Liver (tissue), 9 donors: ENCODE data around the gene TM7SF2. TPM values are rescaled to one million over a fixed set of nuclear protein-coding genes. Genes with fewer than 3 reads are reported as not detected.

Experiments used
- DNase-seq: peaks from one replicate; pipeline ENCODE4 v3.0.0-alpha.2; 2017; ENCODE audit warnings: low spot score
- H3K27ac ChIP-seq, 2 donors: one replicate each; pipeline ENCODE4 v1.7.0; 2013; ENCODE audit warnings: inconsistent platforms in 2 of 2, low read length in 2 of 2, control low read depth in 1 of 2, low read depth in 1 of 2, mild to moderate bottlenecking in 1 of 2
- H3K27me3 ChIP-seq, 4 donors: one replicate each; pipeline versions ENCODE4 v1.6.1 to v1.7.0; 2013; ENCODE audit warnings: low read length in 3 of 4, inconsistent platforms in 1 of 4, mild to moderate bottlenecking in 1 of 4, moderate library complexity in 1 of 4; ENCODE audit not compliant: control insufficient read depth in 4 of 4, insufficient read depth in 4 of 4
- H3K36me3 ChIP-seq, 4 donors: one replicate each; pipeline versions ENCODE4 v1.6.1 to v1.7.0; 2013; ENCODE audit warnings: low read length in 3 of 4, mild to moderate bottlenecking in 3 of 4, low read depth in 1 of 4, moderate library complexity in 1 of 4; ENCODE audit not compliant: control insufficient read depth in 4 of 4, insufficient read depth in 3 of 4
- H3K4me1 ChIP-seq, 4 donors: one replicate each; pipeline versions ENCODE4 v1.6.1 to v1.7.0; 2013; ENCODE audit warnings: low read length in 3 of 4, mild to moderate bottlenecking in 3 of 4, moderate library complexity in 1 of 4; ENCODE audit not compliant: control insufficient read depth in 4 of 4, insufficient read depth in 4 of 4
- H3K4me3 ChIP-seq, 3 donors: one replicate each; pipeline versions ENCODE4 v1.6.1 to v1.7.0; 2013; ENCODE audit warnings: low read length in 3 of 3, control low read depth in 1 of 3, low read depth in 1 of 3, mild to moderate bottlenecking in 1 of 3
- H3K9ac ChIP-seq, 2 donors: one replicate each; pipeline ENCODE4 v1.7.0; 2013; ENCODE audit warnings: low read length in 2 of 2, mild to moderate bottlenecking in 2 of 2, moderate library complexity in 2 of 2, control low read depth in 1 of 2, low read depth in 1 of 2
- H3K9me3 ChIP-seq, 4 donors: one replicate each; pipeline versions ENCODE4 v1.6.1 to v1.7.0; 2013; ENCODE audit warnings: low read length in 3 of 4; ENCODE audit not compliant: control insufficient read depth in 4 of 4
- CTCF ChIP-seq: fragments of 150-350 bp; IDR thresholded peaks from 2 replicates; pipeline ENCODE4 v1.5.1; 2017; ENCODE audit warnings: improper control_type of control experiment, low read depth, low read length; ENCODE audit not compliant: missing input control
- EGR1 ChIP-seq, 2 donors: IDR thresholded peaks; 2 replicates each; pipeline ENCODE4 v1.6.1; 2016 to 2018; ENCODE audit warnings: antibody characterized with exemption in 2 of 2, low read depth in 2 of 2
- FOXA1 ChIP-seq: IDR thresholded peaks from 2 replicates; pipeline ENCODE4 v1.6.1; 2016; ENCODE audit warnings: antibody characterized with exemption
- FOXA2 ChIP-seq: IDR thresholded peaks from 2 replicates; pipeline ENCODE4 v1.6.1; 2016; ENCODE audit warnings: antibody characterized with exemption
- GABPA ChIP-seq, 2 donors: IDR thresholded peaks in 1 of 2; conservative IDR thresholded peaks in 1 of 2; 2 replicates each; pipeline ENCODE4 v1.6.1; 2016; ENCODE audit warnings: antibody characterized with exemption in 2 of 2, mild to moderate bottlenecking in 1 of 2, moderate library complexity in 1 of 2
- HNF4A ChIP-seq, 2 donors: conservative IDR thresholded peaks; 2 replicates each; pipeline ENCODE4 v1.6.1; 2016; ENCODE audit warnings: antibody characterized with exemption in 2 of 2, mild to moderate bottlenecking in 2 of 2
- HNF4G ChIP-seq: IDR thresholded peaks from 2 replicates; pipeline ENCODE4 v1.6.1; 2016; ENCODE audit warnings: antibody characterized with exemption
- JUND ChIP-seq, 2 donors: IDR thresholded peaks; 2 replicates each; pipeline ENCODE4 v1.6.1; 2016; ENCODE audit warnings: antibody characterized with exemption in 2 of 2
- MAX ChIP-seq: IDR thresholded peaks from 2 replicates; pipeline ENCODE4 v1.6.1; 2016; ENCODE audit warnings: antibody characterized with exemption
- NR2F2 ChIP-seq: IDR thresholded peaks from 2 replicates; pipeline ENCODE4 v1.6.1; 2016; ENCODE audit warnings: antibody characterized with exemption
- RAD21 ChIP-seq, 2 donors: IDR thresholded peaks; 2 replicates each; pipeline ENCODE4 v1.6.1; 2016; ENCODE audit warnings: antibody characterized with exemption in 2 of 2, mild to moderate bottlenecking in 2 of 2
- REST ChIP-seq: IDR thresholded peaks from 2 replicates; pipeline ENCODE4 v1.6.1; 2016; ENCODE audit warnings: antibody characterized with exemption, mild to moderate bottlenecking
- RXRA ChIP-seq, 2 donors: IDR thresholded peaks; 2 replicates each; pipeline ENCODE4 v1.6.1; 2017 to 2018; ENCODE audit warnings: antibody characterized with exemption in 2 of 2, mild to moderate bottlenecking in 1 of 2
- SP1 ChIP-seq: IDR thresholded peaks from 2 replicates; pipeline ENCODE4 v1.6.1; 2018; ENCODE audit warnings: antibody characterized with exemption, mild to moderate bottlenecking
- TAF1 ChIP-seq: conservative IDR thresholded peaks from 2 replicates; pipeline ENCODE4 v1.6.1; 2016; ENCODE audit warnings: antibody characterized with exemption, mild to moderate bottlenecking
- YY1 ChIP-seq: IDR thresholded peaks from 2 replicates; pipeline ENCODE4 v1.6.1; 2016; ENCODE audit warnings: antibody characterized with exemption, mild to moderate bottlenecking
- ZBTB33 ChIP-seq: IDR thresholded peaks from 2 replicates; pipeline ENCODE4 v1.6.1; 2016; ENCODE audit warnings: antibody characterized with exemption
- WGBS: extraction: QIAGEN DNeasy Blood & Tissue Kit; methylation state at CpG from one replicate; pipeline ENCODE4 v1.1.7; 2013; 5-methylcytosine and 5-hydroxymethylcytosine counted together
- polyA plus RNA-seq, 2 donors: library from polyadenylated mRNA; stranded (reverse) in 1 of 2; unstranded in 1 of 2; fragments of 200-250 nt in 1 of 2; fragments of >200 nt in 1 of 2; fragmentation: Nextera tagmentation in 1 of 2; extraction: Ambion mirVana in 1 of 2; gene quantifications; one replicate each; pipeline versions ENCODE4 v1.2.1 to v1.2.3, GENCODE V29; 2013 to 2015
- total RNA-seq, 2 donors: library from RNA; depleted of rRNA; stranded (reverse); fragments of >200 nt; gene quantifications; one replicate each; pipeline ENCODE4 v1.2.3, GENCODE V29; 2014
- donor health status: healthy.
- donor health status: healthy.
- donor health status: healthy.
- donor health status: healthy.
- donor health status: healthy.

The TM7SF2 gene
- total and polyA plus RNA-seq, 4 donors: 39.0 to 337 (median 89.1) TPM

GRCh38 chr11:65159012-65159411 is 47.3 kb downstream of the TM7SF2 start:
- H3K27ac ChIP-seq: no peak overlapping the region
- WGBS: 76% methylated on average over 5 of the region's 5 CpGs
- DNase-seq: no peak
- H3K9ac ChIP-seq: no peak overlapping the region
- H3K4me1 ChIP-seq: peaks cover 0 to 5% (median 3%) of the 10 kb centered on the region in 4 donors
- H3K27me3 ChIP-seq: no peaks in the 10 kb centered on the region
- no peak overlapping the region for H3K4me3 ChIP-seq
- no peaks in the 10 kb centered on the region for H3K9me3 ChIP-seq
- H3K36me3 ChIP-seq: no peaks in the 10 kb centered on the region
- TF ChIP-seq ZBTB33 (no peak), MAX (no peak), RAD21 (IDR thresholded peaks at IDR 0.05) (no peak), YY1 (no peak), RXRA (IDR thresholded peaks at IDR 0.05) (no peak), NR2F2 (no peak), EGR1 (IDR thresholded peaks at IDR 0.05; ENCODE audit: low read depth in 2 of 2) (no peak), JUND (IDR thresholded peaks at IDR 0.05) (no peak), FOXA1 (no peak)

- Histone ChIP-seq H3K27me3 (no peaks in the 10 kb centered on the region), H3K9me3 (no peaks in the 10 kb centered on the region), H3K4me1 (peaks cover 2 to 16% (median 7%) of the 10 kb centered on the region in 4 donors), H3K27ac (no peak overlapping the region), H3K9ac (no peak overlapping the region), H3K4me3 (no peak overlapping the region), H3K36me3 (no peaks in the 10 kb centered on the region)
- WGBS: 84% methylated on average over 3 of the region's 3 CpGs
- no peak for DNase-seq
- TF ChIP-seq RXRA (IDR thresholded peaks at IDR 0.05) (no peak), EGR1 (IDR thresholded peaks at IDR 0.05; ENCODE audit: low read depth in 2 of 2) (no peak), NR2F2 (no peak), JUND (IDR thresholded peaks at IDR 0.05) (no peak), HNF4G (no peak), HNF4A (conservative IDR thresholded peaks at IDR 0.05) (no peak), TAF1 (no peak), CTCF (no peak), FOXA2 (no peak), RAD21 (IDR thresholded peaks at IDR 0.05) (no peak), GABPA (IDR thresholded peaks at IDR 0.05 in 1 of 2, conservative IDR thresholded peaks at IDR 0.05 in 1 of 2) (no peak)
These were observed 49.0 kb downstream of the TM7SF2 start for GRCh38 chr11:65160643-65161042.

GRCh38 chr11:65163684-65164083 is 52.0 kb downstream of the TM7SF2 start:
- Histone ChIP-seq H3K4me3 (no peak overlapping the region), H3K9me3 (no peaks in the 10 kb centered on the region), H3K9ac (no peak overlapping the region), H3K27me3 (no peaks in the 10 kb centered on the region), H3K27ac (peak overlapping the region in 1 of 2 donors; percentile 25), H3K4me1 (peaks cover 2 to 19% (median 13%) of the 10 kb centered on the region in 4 donors), H3K36me3 (no peaks in the 10 kb centered on the region)
- no peak for DNase-seq
- 42% methylated on average over 2 of the region's 2 CpGs for WGBS
- no peak for TF ChIP-seq JUND (IDR thresholded peaks at IDR 0.05)
- TF ChIP-seq NR2F2: no peak
- no peak for TF ChIP-seq FOXA2
- TF ChIP-seq RXRA (IDR thresholded peaks at IDR 0.05): no peak
- TF ChIP-seq TAF1: no peak
- TF ChIP-seq CTCF: no peak
- no peak for TF ChIP-seq HNF4A (conservative IDR thresholded peaks at IDR 0.05)
- no peak for TF ChIP-seq FOXA1
- no peak for TF ChIP-seq MAX
- no peak for TF ChIP-seq YY1
- no peak for TF ChIP-seq SP1
- TF ChIP-seq GABPA (IDR thresholded peaks at IDR 0.05 in 1 of 2, conservative IDR thresholded peaks at IDR 0.05 in 1 of 2): no peak
- TF ChIP-seq RAD21 (IDR thresholded peaks at IDR 0.05): no peak
- no peak for TF ChIP-seq REST
